ENCODE measurements around the gene KCNA3. TPM values are rescaled to one million over a fixed set of nuclear protein-coding genes. Genes with fewer than 3 reads are reported as not detected.
"Not testable (repeated sequence)": the region's sequence is repeated elsewhere in the genome, so short reads cannot be mapped to it uniquely, and the experiment has no call there.

Gene KCNA3
- total and polyA plus RNA-seq, 11 donors: 0.06 to 2.3 (median 0.47) TPM; not detected in 1

- intact Hi-C loops (cut with DNase I): no loop called here
- Histone ChIP-seq H3K27ac (peak overlapping the region in 1 of 12 donors; percentile 52), H3K4me1 (peaks cover 0 to 12% (median 0%) of the 10 kb centered on the region in 12 donors), H3K9me3 (no peaks in the 10 kb centered on the region), H3K36me3 (no peaks in the 10 kb centered on the region), H3K4me3 (peak overlapping the region in 1 of 12 donors; percentile 73), H3K27me3 (peaks cover 5 to 55% (median 27%) of the 10 kb centered on the region in 9 donors)
- DNase-seq (no peak), ATAC-seq (no peak)
- 55 to 76% (median 63%) methylated on average over 4 of the region's 4 CpGs for whole genome bisulfite sequencing, 4 donors
- TF ChIP-seq POLR2A (IDR thresholded peaks at IDR 0.05) (no peak), CTCF (IDR thresholded peaks at IDR 0.05) (no peak)
These were observed 6.2 kb downstream of the KCNA3 start for GRCh38 chr1:110668549-110668948.

DNA sequence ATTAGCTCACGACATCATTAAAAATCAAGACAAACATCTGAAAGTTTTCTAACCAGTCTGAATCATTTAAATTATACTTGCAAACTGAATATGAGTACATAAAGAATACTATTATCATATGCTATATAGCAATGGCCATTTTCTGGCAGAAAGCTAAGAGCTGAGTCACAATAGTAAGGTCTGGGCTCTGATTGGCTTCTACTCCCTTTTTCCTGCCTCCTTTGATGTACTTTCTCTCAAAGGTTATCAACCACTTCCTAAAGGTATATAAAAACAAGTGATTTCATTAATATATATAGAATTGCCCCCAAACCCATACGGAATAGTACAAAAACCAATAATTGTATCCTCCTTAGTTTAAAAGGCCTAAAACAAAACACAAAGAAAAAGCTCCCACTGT, 7.0 kb downstream of the KCNA3 start:
- ATAC-seq (no peak), DNase-seq (no peak)
- Histone ChIP-seq H3K27me3 (peaks cover 0 to 47% (median 20%) of the 10 kb centered on the region in 9 donors), H3K9me3 (no peaks in the 10 kb centered on the region), H3K27ac (no peak overlapping the region), H3K4me3 (peak overlapping the region in 1 of 12 donors; percentile 73), H3K36me3 (no peaks in the 10 kb centered on the region), H3K4me1 (peaks cover 0 to 9% (median 0%) of the 10 kb centered on the region in 12 donors)
- no peak for TF ChIP-seq CTCF (IDR thresholded peaks at IDR 0.05)
- intact Hi-C loops (cut with DNase I): no loop called here
- WGBS, 4 donors: 80 to 93% (median 86%) methylated on average over 2 of the region's 2 CpGs

DNA sequence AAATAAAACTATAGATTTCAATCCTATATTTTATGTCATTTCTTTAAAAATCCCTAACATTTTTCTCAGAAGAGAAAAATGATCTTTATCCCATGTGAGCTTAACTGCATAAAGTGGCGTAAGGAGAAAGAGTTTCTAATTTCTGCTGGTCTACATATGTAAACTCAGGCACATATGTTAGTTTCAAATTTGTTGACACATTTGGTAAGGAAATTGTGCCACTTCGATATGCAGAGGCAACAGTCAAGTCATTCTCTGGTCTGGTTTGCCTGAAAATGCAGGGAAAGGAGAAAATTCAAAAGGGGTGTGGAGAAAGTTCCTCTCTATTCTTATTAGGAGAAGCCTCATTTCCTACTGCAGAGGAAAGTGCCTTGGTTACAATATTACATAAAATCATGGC, 11.5 kb downstream of the KCNA3 start:
- 81 to 92% (median 87%) methylated on average over 2 of the region's 2 CpGs for WGBS, 4 donors
- intact Hi-C loops (cut with DNase I): no loop called here
- no peak overlapping the region for H3K27ac ChIP-seq
- no peak for TF ChIP-seq CTCF (IDR thresholded peaks at IDR 0.05)
- no peak for TF ChIP-seq POLR2A (IDR thresholded peaks at IDR 0.05)
- H3K9me3 ChIP-seq: no peaks in the 10 kb centered on the region
- DNase-seq (no peak), ATAC-seq (no peak)
- peaks cover 0 to 17% (median 0%) of the 10 kb centered on the region in 9 donors for H3K27me3 ChIP-seq
- H3K36me3 ChIP-seq: no peaks in the 10 kb centered on the region
- H3K4me3 ChIP-seq: no peak overlapping the region
- no peaks in the 10 kb centered on the region for H3K4me1 ChIP-seq

GRCh38 chr1:110659559-110659958, 15.2 kb downstream of the KCNA3 start:
- H3K4me3 ChIP-seq; H3K27me3 ChIP-seq; H3K9me3 ChIP-seq; DNase-seq; H3K27ac ChIP-seq; ATAC-seq; intact Hi-C loops (cut with DNase I); H3K4me1 ChIP-seq; H3K36me3 ChIP-seq: not testable (repeated sequence)
- 89 to 96% (median 93%) methylated on average over 3 of the region's 3 CpGs for WGBS, 4 donors

GRCh38 chr1:110657351-110657750, 17.4 kb downstream of the KCNA3 start:
- Histone ChIP-seq H3K4me1 (no peaks in the 10 kb centered on the region), H3K36me3 (no peaks in the 10 kb centered on the region), H3K27me3 (peaks cover 0 to 5% (median 0%) of the 10 kb centered on the region in 9 donors), H3K9me3 (no peaks in the 10 kb centered on the region), H3K27ac (no peak overlapping the region), H3K4me3 (no peak overlapping the region)
- no peak for ATAC-seq
- intact Hi-C loops (cut with DNase I): no loop called here
- TF ChIP-seq POLR2A (IDR thresholded peaks at IDR 0.05) (no peak), CTCF (IDR thresholded peaks at IDR 0.05) (no peak)
- no peak for DNase-seq
- 64 to 75% (median 69%) methylated on average over 2 of the region's 2 CpGs for WGBS, 4 donors
